HCT116 (cell line): ENCODE results near the gene MCOLN1. TPM values are rescaled to one million over a fixed set of nuclear protein-coding genes. Genes with fewer than 3 reads are reported as not detected.

Experiments used
- ATAC-seq: fragments of 200-7000 bp; cut with Tn5 transposase; 2 replicates; pipeline ENCODE4 v1.9.1; 2020; ENCODE audit warnings: mild to moderate bottlenecking, moderate library complexity
- BruUV-seq: library from RNA; stranded (reverse); fragments of 400-500 nt; replicated peaks from 2 replicates; lab custom pipeline; 2021; lab: Mats Ljungman, UMichigan
- CTCF ChIA-PET: fragments of 300-600 bp; sonication (Branson Sonifier 250); formaldehyde crosslinking; loops from one replicate; lab custom pipeline; 2021; ENCODE audit warnings: antibody characterized with exemption; lab: Charles Lee
- POLR2A ChIA-PET: fragments of 300-600, 350-600 bp; sonication (Branson Sonifier 250); formaldehyde crosslinking; loops from one replicate; lab custom pipeline; 2021; ENCODE audit warnings: antibody characterized with exemption; lab: Charles Lee
- RAD21 ChIA-PET, 2 experiments: fragments of 300-600 bp; sonication (Branson Sonifier 250); formaldehyde crosslinking; loops; one replicate each; lab custom pipeline; 2023; ENCODE audit warnings: low total read pairs in 2 of 2; ENCODE audit not compliant: uncharacterized antibody in 2 of 2, unreplicated experiment in 2 of 2, low non-redundant PET in 1 of 2; lab: Charles Lee
- DNase-seq: peaks from one replicate; pipeline ENCODE4 v3.0.0-alpha.2; 2010; ENCODE audit warnings: low read depth, low spot score
- H2AFZ ChIP-seq: fragments of 200-600 bp; shearing (Covaris generic), sonication (generic); 2 replicates; pipeline ENCODE4 v1.6.1; 2017; ENCODE audit warnings: low read depth, mixed run types, mixed read lengths, antibody characterized with exemption, low read length; ENCODE audit not compliant: poor library complexity, severe bottlenecking
- H3K27ac ChIP-seq: 2 replicates; pipeline ENCODE4 v1.5.1; 2012; ENCODE audit warnings: low read depth, low read length
- H3K27me3 ChIP-seq: fragments of 200-600 bp; sonication (generic); 2 replicates; pipeline ENCODE4 v1.6.1; 2016; ENCODE audit warnings: mixed run types, low read length, mixed read lengths; ENCODE audit not compliant: insufficient read depth
- H3K36me3 ChIP-seq, 2 experiments: fragments of 200-500 bp in 1 of 2; fragments of 200-600 bp in 1 of 2; sonication (Bioruptor generic) in 1 of 2; sonication (generic) in 1 of 2; 2 replicates each; pipeline versions ENCODE4 v1.5.1 to v1.6.1; 2014 to 2016; ENCODE audit warnings: low read length in 2 of 2, inconsistent platforms in 1 of 2, mixed read lengths in 1 of 2, mixed run types in 1 of 2; ENCODE audit not compliant: insufficient read depth in 2 of 2, control insufficient read depth in 1 of 2
- H3K4me1 ChIP-seq, 2 experiments: fragments of 200-600 bp in 1 of 2; sonication (generic) in 1 of 2; 2 replicates each; pipeline versions ENCODE4 v1.5.1 to v1.6.1; 2012 to 2017; ENCODE audit warnings: low read length in 2 of 2, inconsistent platforms in 1 of 2, mild to moderate bottlenecking in 1 of 2, mixed read lengths in 1 of 2, mixed run types in 1 of 2, moderate library complexity in 1 of 2; ENCODE audit not compliant: insufficient read depth in 2 of 2, control insufficient read depth in 1 of 2
- H3K4me2 ChIP-seq: fragments of 200-600 bp; sonication (generic); 2 replicates; pipeline ENCODE4 v1.6.1; 2017; ENCODE audit warnings: mixed run types, low read length, mixed read lengths
- H3K4me3 ChIP-seq, 2 experiments: fragments of 200-600 bp in 1 of 2; sonication (generic) in 1 of 2; replicated peaks in 1 of 2; 2 replicates each; pipeline ENCODE4 v1.5.1; 2011 to 2016; ENCODE audit warnings: low read length in 2 of 2, control low read depth in 1 of 2, low read depth in 1 of 2, mild to moderate bottlenecking in 1 of 2, mixed read lengths in 1 of 2, mixed run types in 1 of 2
- H3K79me2 ChIP-seq: fragments of 200-600 bp; sonication (generic); 2 replicates; pipeline ENCODE4 v1.6.1; 2017; ENCODE audit warnings: mild to moderate bottlenecking, mixed run types, low read length, moderate library complexity, mixed read lengths; ENCODE audit not compliant: insufficient read depth
- H3K9ac ChIP-seq: fragments of 200-600 bp; sonication (generic); 2 replicates; pipeline ENCODE4 v1.6.1; 2016; ENCODE audit warnings: low read length, mixed read lengths
- H3K9me2 ChIP-seq: fragments of 200-600 bp; sonication (generic), shearing (Covaris generic); 2 replicates; pipeline ENCODE4 v1.6.1; 2017; ENCODE audit warnings: mixed run types, mild to moderate bottlenecking, moderate library complexity; ENCODE audit not compliant: insufficient read depth
- H3K9me3 ChIP-seq, 2 experiments: fragments of 200-500 bp in 1 of 2; fragments of 200-600 bp in 1 of 2; sonication (Bioruptor generic) in 1 of 2; sonication (generic) in 1 of 2; 2 replicates each; pipeline ENCODE4 v1.6.1; 2014 to 2017; ENCODE audit warnings: low read length in 2 of 2, mixed read lengths in 2 of 2, inconsistent platforms in 1 of 2, low read depth in 1 of 2, mild to moderate bottlenecking in 1 of 2, mixed run types in 1 of 2, moderate library complexity in 1 of 2; ENCODE audit not compliant: control insufficient read depth in 1 of 2, insufficient read depth in 1 of 2
- H4K20me1 ChIP-seq: fragments of 200-600 bp; sonication (generic), shearing (Covaris generic); 2 replicates; pipeline ENCODE4 v1.6.1; 2017; ENCODE audit warnings: mixed run types, mild to moderate bottlenecking, moderate library complexity; ENCODE audit not compliant: insufficient read depth
- CBX3 ChIP-seq: IDR thresholded peaks from 2 replicates; pipeline ENCODE4 v1.6.1; 2012; ENCODE audit warnings: low read depth
- CEBPB ChIP-seq: IDR thresholded peaks from 2 replicates; pipeline ENCODE4 v1.6.1; 2012; ENCODE audit warnings: low read depth
- EZH2 ChIP-seq: fragments of 200-600 bp; sonication (generic); IDR thresholded peaks from 2 replicates; pipeline ENCODE4 v1.6.1; 2017; ENCODE audit warnings: antibody characterized with exemption, mixed run types
- EZH2phosphoT487 ChIP-seq: fragments of 200-600 bp; IDR thresholded peaks from 2 replicates; pipeline ENCODE4 v1.6.1; 2018; ENCODE audit warnings: antibody characterized with exemption, borderline replicate concordance
- FOSL1 ChIP-seq: IDR thresholded peaks from 2 replicates; pipeline ENCODE4 v1.6.1; 2012; ENCODE audit warnings: low read depth
- JUND ChIP-seq: IDR thresholded peaks from 2 replicates; pipeline ENCODE4 v1.6.1; 2012
- MAX ChIP-seq: IDR thresholded peaks from 2 replicates; pipeline ENCODE4 v1.6.1; 2012
- POLR2A ChIP-seq: IDR thresholded peaks from 2 replicates; pipeline ENCODE4 v1.7.0; 2011; ENCODE audit warnings: borderline replicate concordance; ENCODE audit not compliant: insufficient read depth, insufficient read length; ENCODE audit errors: extremely low read depth
- POLR2AphosphoS5 ChIP-seq: IDR thresholded peaks from 2 replicates; pipeline ENCODE4 v1.6.1; 2011; ENCODE audit warnings: mild to moderate bottlenecking, low read depth, low read length, moderate library complexity
- RAD21 ChIP-seq: IDR thresholded peaks from 2 replicates; pipeline ENCODE4 v1.6.1; 2012; ENCODE audit warnings: low read depth, mild to moderate bottlenecking
- SP1 ChIP-seq: IDR thresholded peaks from 2 replicates; pipeline ENCODE4 v1.6.1; 2012; ENCODE audit warnings: low read depth
- SRF ChIP-seq: IDR thresholded peaks from 2 replicates; pipeline ENCODE4 v1.6.1; 2012; ENCODE audit warnings: low read depth
- TCF7L2 ChIP-seq: IDR thresholded peaks from 2 replicates; pipeline ENCODE4 v1.7.0; 2011; ENCODE audit warnings: borderline replicate concordance, inconsistent platforms; ENCODE audit not compliant: insufficient read depth, insufficient read length; ENCODE audit errors: extremely low read depth
- YY1 ChIP-seq: IDR thresholded peaks from 2 replicates; pipeline ENCODE4 v1.6.1; 2011; ENCODE audit warnings: low read length, low read depth, moderate library complexity, mild to moderate bottlenecking; ENCODE audit not compliant: insufficient replicate concordance; ENCODE audit errors: extremely low read depth
- ZFX ChIP-seq: fragments of 450-650 bp; IDR thresholded peaks from 2 replicates; pipeline ENCODE4 v1.6.1; 2017
- ZNF274 ChIP-seq: fragments of 200-500 bp; sonication (Bioruptor generic); IDR thresholded peaks from 2 replicates; pipeline ENCODE4 v1.6.1; 2014; ENCODE audit warnings: mild to moderate bottlenecking, low read depth, low read length, inconsistent platforms
- intact Hi-C: fragments of 100-400 bp; cut with micrococcal nuclease; formaldehyde crosslinking; loops from 2 replicates; pipeline ENCODE4 v1.10.0; 2022
- total RNA-seq: library from RNA; stranded (reverse); gene quantifications from one replicate; pipeline ENCODE4 v1.2.1, GENCODE V29; 2021; ENCODE audit not compliant: unreplicated experiment
- TF ChIP-seq, protein P1 (sequence below): IDR thresholded peaks from 2 replicates; pipeline ENCODE4 v1.6.1; 2011; ENCODE audit warnings: mild to moderate bottlenecking, low read length, moderate library complexity; ENCODE audit not compliant: insufficient replicate concordance; ENCODE audit errors: extremely low read depth
- TF ChIP-seq, protein P2 (sequence below): IDR thresholded peaks from 2 replicates; pipeline ENCODE4 v1.6.1; 2012

MCOLN1 gene
- total RNA-seq, 1 experiment from 2014 or later: 19.1 TPM

DNA sequence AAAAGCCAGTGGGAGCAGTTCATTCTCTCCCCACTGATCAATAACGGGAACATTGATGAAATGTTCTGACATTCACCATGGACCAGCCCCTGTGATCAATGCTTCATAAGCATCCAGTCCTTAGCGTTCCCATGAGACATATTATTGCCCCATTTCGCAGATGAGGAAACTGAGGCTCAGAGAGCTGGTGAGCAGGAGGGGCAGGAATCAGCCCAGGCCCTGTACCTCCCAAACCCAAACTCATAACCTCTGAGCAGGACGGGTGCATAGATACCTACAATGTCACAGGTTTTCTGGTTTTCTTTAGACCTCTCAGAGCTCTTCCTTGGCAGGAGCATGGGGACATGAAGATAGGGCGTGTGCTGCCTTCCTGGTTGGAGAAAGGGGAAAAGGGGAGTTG, 2.1 kb downstream of the MCOLN1 start:
- peaks cover 4% of the 10 kb centered on the region; the same call in 1 of the 2 replicates for H3K79me2 ChIP-seq
- peaks cover 11 to 17% of the 10 kb centered on the region in 2 experiments; a peak in 3 of 4 replicates for H3K4me1 ChIP-seq
- ATAC-seq: no peak
- no peak overlapping the region for H3K9ac ChIP-seq
- POLR2A ChIA-PET: no interaction called here
- no peaks in the 10 kb centered on the region for H3K27me3 ChIP-seq
- TF ChIP-seq SRF: no peak
- no peak for TF ChIP-seq EZH2
- TF ChIP-seq ZNF274: no peak
- TF ChIP-seq POLR2AphosphoS5: no peak
- TF ChIP-seq, protein P1, sequence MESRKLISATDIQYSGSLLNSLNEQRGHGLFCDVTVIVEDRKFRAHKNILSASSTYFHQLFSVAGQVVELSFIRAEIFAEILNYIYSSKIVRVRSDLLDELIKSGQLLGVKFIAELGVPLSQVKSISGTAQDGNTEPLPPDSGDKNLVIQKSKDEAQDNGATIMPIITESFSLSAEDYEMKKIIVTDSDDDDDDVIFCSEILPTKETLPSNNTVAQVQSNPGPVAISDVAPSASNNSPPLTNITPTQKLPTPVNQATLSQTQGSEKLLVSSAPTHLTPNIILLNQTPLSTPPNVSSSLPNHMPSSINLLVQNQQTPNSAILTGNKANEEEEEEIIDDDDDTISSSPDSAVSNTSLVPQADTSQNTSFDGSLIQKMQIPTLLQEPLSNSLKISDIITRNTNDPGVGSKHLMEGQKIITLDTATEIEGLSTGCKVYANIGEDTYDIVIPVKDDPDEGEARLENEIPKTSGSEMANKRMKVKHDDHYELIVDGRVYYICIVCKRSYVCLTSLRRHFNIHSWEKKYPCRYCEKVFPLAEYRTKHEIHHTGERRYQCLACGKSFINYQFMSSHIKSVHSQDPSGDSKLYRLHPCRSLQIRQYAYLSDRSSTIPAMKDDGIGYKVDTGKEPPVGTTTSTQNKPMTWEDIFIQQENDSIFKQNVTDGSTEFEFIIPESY: no peak
- no peak for TF ChIP-seq SP1
- TF ChIP-seq CEBPB: no peak
- TF ChIP-seq, protein P2, sequence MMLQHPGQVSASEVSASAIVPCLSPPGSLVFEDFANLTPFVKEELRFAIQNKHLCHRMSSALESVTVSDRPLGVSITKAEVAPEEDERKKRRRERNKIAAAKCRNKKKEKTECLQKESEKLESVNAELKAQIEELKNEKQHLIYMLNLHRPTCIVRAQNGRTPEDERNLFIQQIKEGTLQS: no peak
- TF ChIP-seq TCF7L2: no peak
- TF ChIP-seq EZH2phosphoT487: no peak
- no peak for TF ChIP-seq MAX
- TF ChIP-seq CBX3: no peak
- no peak for TF ChIP-seq JUND
- no peak for TF ChIP-seq FOSL1
- no peak for TF ChIP-seq YY1
- no peak for TF ChIP-seq POLR2A
- no peak for TF ChIP-seq RAD21
- TF ChIP-seq ZFX: no peak
- RAD21 ChIA-PET: no interaction called here
- CTCF ChIA-PET: no interaction called here
- no TSS peak for BruUV-seq
- no peaks in the 10 kb centered on the region for H3K9me2 ChIP-seq
- H2AFZ ChIP-seq: no peak overlapping the region
- no peak overlapping the region for H3K4me2 ChIP-seq
- no peak overlapping the region for H3K4me3 ChIP-seq
- H4K20me1 ChIP-seq: no peaks in the 10 kb centered on the region
- H3K36me3 ChIP-seq: no peaks in the 10 kb centered on the region
- intact Hi-C loops: no loop called here
- H3K27ac ChIP-seq: no peak overlapping the region
- no peaks in the 10 kb centered on the region for H3K9me3 ChIP-seq
- no peak for DNase-seq
